HL-60 (cell line): ENCODE data around the gene CACNG4.

Experiments used
- DNase-seq, 2 experiments: peaks; one replicate each; pipeline ENCODE4 v3.0.0-alpha.2; 2010 to 2020; ENCODE audit warnings: low read depth in 1 of 2, low spot score in 1 of 2
- H3K27ac ChIP-seq: fragments of 250-450 bp; sonication (Bioruptor Pico); replicated peaks from 2 replicates; pipeline ENCODE4 v1.5.1; 2020; ENCODE audit warnings: mild to moderate bottlenecking, moderate library complexity
- H3K27me3 ChIP-seq: fragments of 250-450 bp; sonication (Bioruptor Pico); 2 replicates; pipeline ENCODE4 v1.5.1; 2021; ENCODE audit warnings: mild to moderate bottlenecking, moderate library complexity; ENCODE audit not compliant: insufficient read depth, poor library complexity, severe bottlenecking
- H3K4me3 ChIP-seq: replicated peaks from 2 replicates; pipeline ENCODE4 v1.5.1; 2011; ENCODE audit warnings: mild to moderate bottlenecking, control low read depth, low read length; ENCODE audit not compliant: insufficient read depth
- CTCF ChIP-seq: IDR thresholded peaks from one replicate; pipeline ENCODE4 v1.5.1; 2011; ENCODE audit warnings: low read length, control low read depth, inconsistent platforms; ENCODE audit not compliant: insufficient read depth
- GABPA ChIP-seq: IDR thresholded peaks from 2 replicates; pipeline ENCODE4 v1.6.1; 2012; ENCODE audit warnings: low read depth
- POLR2AphosphoS5 ChIP-seq: IDR thresholded peaks from 2 replicates; pipeline ENCODE4 v1.6.1; 2012; ENCODE audit warnings: low read depth
- REST ChIP-seq: IDR thresholded peaks from 2 replicates; pipeline ENCODE4 v1.6.1; 2012; ENCODE audit warnings: low read depth; ENCODE audit not compliant: insufficient replicate concordance
- SPI1 ChIP-seq: IDR thresholded peaks from 2 replicates; pipeline ENCODE4 v1.6.1; 2012; ENCODE audit warnings: low read depth, mild to moderate bottlenecking, borderline replicate concordance

CACNG4 gene

GRCh38 chr17:67063141-67063540 is 98.6 kb downstream of the CACNG4 start:
- TF ChIP-seq CTCF: no peak
- DNase-seq: no peak
- Histone ChIP-seq H3K27ac (no peak overlapping the region), H3K4me3 (no peak overlapping the region), H3K27me3 (no peaks in the 10 kb centered on the region)

- H3K4me3 ChIP-seq: no peak overlapping the region
- TF ChIP-seq POLR2AphosphoS5 (no peak), SPI1 (no peak), CTCF (no peak), GABPA (no peak), REST (no peak)
- DNase-seq: no peak
Measured at GRCh38 chr17:67066717-67067116, 102.2 kb downstream of the CACNG4 start.

GRCh38 chr17:67067571-67068482 is 103.3 kb downstream of the CACNG4 start:
- Histone ChIP-seq H3K27ac (no peak overlapping the region), H3K27me3 (no peaks in the 10 kb centered on the region), H3K4me3 (no peak overlapping the region)
- no peak for DNase-seq
- TF ChIP-seq GABPA (no peak), SPI1 (no peak), REST (no peak), POLR2AphosphoS5 (no peak)

More at GRCh38 chr17:67066717-67067116, 102.2 kb downstream of the CACNG4 start:
- Histone ChIP-seq H3K27me3 (no peaks in the 10 kb centered on the region), H3K27ac (no peak overlapping the region)

- no peak overlapping the region for H3K27ac ChIP-seq
- no peak overlapping the region for H3K4me3 ChIP-seq
- H3K27me3 ChIP-seq: no peaks in the 10 kb centered on the region
- no peak for TF ChIP-seq POLR2AphosphoS5
- no peak for TF ChIP-seq CTCF
- no peak for TF ChIP-seq REST
- no peak for TF ChIP-seq SPI1
- no peak for TF ChIP-seq GABPA
- no peak for DNase-seq
Measured at GRCh38 chr17:67068999-67069398, 104.5 kb downstream of the CACNG4 start.
